ENCODE measurements around the gene BTBD6.
A peak's percentile ranks its signal among the peaks of the same experiment; 100 is the strongest.

Gene BTBD6

DNA sequence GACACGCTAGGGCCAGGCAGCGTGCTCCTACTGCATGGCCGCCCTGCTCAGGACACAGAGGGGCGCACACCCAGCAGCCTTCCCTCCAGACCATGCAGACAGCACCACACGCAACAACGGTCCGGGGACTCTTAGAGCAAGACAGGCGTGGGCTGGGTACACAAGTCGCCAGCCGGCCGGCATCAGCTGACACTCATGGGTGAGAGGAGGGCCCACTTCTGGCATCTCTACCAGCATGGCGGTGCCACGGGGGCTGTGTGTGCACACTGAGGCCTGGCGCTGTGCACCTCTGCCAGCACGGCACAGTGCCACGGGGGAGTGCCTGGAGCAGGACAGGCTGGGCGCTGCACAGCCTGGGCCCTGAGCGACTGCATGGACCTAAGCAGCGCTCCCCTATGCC, 6.7 kb upstream of the BTBD6 start:
- no peak for DNase-seq

- no peak for DNase-seq
Measured at GRCh38 chr14:105244334-105244733, 4.0 kb upstream of the BTBD6 start.

DNA sequence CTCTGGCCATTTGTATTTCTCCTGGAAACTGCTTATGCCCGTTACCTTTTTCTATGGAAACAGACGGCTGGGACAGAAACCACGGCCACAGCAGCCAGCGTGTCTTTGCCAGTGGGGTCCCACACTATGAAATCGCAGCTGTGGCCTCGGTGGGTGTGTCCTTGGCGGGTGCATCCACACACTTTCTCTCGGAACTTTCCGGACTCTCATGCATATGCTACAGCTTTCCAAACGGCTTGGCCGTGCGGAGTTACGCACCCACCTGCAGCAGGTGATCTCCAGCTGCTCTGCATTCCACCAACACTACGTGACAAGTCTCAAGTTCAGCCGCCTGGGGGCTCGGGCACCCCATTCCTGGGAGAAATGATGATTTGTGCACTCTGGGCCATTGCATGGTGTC, 1.3 kb upstream of the BTBD6 start:
- no peak for DNase-seq

GRCh38 chr14:105247715-105248367, 492 bp upstream of the BTBD6 start:
- DNase-seq, result no peak

DNA sequence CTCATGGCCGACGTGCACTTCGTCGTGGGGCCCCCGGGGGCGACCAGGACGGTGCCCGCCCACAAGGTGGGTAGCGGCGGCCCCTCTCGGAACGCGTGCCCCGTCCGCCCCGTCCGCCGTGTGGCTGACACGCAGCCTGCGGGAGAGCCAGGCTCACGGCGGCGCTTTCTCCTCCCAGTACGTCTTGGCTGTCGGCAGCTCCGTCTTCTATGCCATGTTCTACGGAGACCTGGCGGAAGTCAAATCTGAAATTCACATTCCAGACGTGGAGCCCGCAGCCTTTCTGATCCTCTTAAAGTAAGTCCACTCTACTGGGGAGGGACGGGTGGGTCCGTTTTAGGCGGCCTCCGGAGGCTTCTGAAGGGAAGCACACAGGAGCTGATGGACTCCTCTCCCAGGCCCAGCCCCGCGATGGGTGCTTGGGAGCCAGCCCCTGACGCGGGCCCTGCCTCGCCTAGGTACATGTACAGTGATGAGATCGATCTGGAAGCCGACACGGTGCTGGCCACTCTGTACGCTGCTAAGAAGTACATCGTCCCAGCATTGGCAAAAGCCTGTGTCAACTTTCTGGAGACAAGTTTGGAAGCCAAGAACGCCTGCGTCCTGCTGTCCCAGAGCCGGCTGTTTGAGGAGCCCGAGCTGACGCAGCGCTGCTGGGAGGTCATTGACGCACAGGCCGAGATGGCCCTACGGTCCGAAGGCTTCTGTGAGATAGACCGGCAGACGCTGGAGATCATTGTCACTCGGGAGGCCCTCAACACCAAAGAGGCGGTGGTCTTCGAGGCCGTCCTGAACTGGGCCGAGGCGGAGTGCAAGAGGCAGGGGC, 1.1 kb downstream of the BTBD6 start:
- no peak for DNase-seq

GRCh38 chr14:105250008-105250366, 1.7 kb downstream of the BTBD6 start:
- DNase-seq, result no peak

- no peak for DNase-seq
Measured at GRCh38 chr14:105250986-105251385, 2.7 kb downstream of the BTBD6 start.

- DNase-seq, result no peak
Measured at GRCh38 chr14:105251920-105252319, 3.6 kb downstream of the BTBD6 start.

GRCh38 chr14:105252552-105253328, 4.4 kb downstream of the BTBD6 start:
- DNase-seq, result no peak

DNA sequence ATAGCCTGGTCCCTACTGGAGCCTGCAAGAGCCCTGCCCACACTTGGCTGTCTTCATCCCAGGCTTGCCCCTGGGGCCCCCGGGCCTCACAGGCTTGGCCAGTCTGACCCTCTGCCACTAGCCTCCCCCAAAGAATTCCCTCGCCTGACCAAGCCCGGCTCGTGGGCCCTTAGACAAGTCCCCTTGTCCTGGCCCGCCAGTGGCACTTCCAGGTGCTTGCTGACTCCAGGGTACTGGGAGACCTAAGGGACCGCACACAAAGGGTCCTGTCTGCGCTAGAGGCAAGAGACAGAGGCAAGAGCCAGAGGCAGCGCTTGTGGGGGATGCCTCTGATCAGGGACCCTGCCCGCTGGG, 5.0 kb downstream of the BTBD6 start:
- no peak for DNase-seq

DNA sequence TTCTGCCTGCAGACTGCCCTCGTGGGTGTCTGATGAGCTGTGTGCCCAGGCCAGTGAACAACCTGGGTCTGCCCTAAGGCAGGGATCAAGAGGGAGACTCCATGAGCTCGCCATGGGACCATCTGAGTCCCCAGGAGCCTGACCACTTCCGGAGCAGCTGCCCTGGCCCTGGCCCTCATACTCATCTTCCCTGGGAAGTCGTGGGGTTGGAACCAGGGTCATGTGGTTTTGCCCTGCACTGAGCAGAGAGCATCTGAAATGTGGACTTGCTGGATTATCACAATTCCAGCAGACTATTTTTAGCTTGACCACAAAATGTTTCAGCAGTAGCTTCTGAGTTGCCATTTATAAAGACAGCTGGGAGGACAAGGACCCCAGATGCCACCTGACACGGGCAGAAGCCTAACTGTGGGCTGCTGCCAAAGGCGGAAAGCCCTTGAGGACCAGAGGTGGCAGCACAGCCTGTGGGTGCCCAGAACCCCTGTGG, 6.7 kb downstream of the BTBD6 start:
- no peak for DNase-seq

GRCh38 chr14:105256292-105256960, 8.1 kb downstream of the BTBD6 start:
- DNase-seq, result no peak

- DNase-seq, result peak in 1 of 2 donors; percentile 33
Measured at GRCh38 chr14:105257464-105257863, 9.1 kb downstream of the BTBD6 start.

DNA sequence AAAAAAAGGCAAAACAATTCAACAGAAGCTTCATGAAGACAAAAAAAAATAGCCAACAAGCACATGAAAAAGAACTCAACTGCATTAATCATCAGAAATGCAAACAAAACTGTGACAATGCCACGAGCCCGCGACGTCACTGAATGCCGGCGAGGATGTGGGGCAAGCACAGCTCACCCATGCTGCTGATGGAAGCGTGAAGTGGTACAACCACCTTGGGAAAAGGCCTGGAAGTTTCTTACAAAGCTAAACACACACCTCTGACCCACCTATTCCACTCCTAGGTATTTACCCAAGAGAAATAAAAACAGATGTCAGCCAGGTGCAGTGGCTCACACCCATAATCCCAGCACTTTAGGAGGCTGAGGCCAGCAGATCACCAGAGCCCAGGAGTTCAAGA, 10.5 kb downstream of the BTBD6 start:
- no peak for DNase-seq

DNA sequence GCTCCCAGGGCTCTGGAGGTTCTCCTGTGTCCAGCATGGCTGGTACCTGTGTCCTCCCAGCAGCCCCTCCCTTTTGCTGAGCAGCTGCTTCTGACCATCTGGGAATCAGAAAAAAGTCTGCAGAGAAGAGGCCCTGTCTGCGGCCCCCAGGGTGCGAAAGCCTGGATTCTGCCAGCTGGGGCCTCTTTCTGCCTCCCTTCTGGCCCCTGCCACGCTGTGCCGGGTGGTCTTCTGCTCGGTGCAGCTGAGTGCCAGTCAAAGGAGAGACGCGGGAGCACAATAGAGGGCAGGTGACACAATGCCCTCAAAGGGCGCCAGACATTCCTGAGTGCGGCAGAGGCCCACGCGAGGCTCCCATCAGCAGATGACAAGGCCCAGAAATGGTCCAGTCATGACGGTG, 12.6 kb downstream of the BTBD6 start:
- no peak for DNase-seq

GRCh38 chr14:105261781-105262180, 13.4 kb downstream of the BTBD6 start:
- DNase-seq, result no peak

DNA sequence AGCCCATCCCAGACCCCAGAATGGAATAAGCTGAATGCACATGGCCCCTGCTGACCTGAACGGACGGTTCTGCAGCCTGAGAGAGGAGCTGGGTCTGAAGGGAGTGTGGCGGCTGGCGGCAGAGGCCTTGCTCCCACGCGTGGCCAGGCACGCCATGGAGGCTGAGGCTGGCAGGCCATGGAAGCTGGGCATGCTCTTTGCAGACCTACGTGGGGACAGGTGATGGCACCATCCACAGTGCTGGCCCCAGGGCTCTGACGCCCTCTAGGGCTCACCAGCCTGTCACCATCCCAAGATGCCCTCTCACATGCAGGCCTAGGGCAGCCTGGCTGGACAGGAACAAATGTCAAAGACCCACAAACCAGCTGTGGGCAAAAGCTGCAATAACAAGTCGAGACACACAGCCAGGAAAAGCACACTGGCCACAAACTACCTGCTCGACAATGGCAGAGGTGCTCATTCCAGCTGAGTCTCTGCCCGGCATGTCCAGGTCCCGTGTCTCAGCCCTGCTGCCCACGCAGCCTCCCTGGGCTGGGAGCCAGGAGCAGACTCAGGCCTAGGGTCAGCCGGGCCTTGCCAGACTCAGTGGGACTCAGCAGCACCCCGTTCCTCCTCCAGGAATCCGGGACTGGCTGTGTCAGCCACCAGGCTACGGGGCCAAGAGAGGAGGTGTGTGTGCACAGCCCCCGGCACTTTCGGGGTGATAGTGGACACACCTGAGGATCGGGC, 19.7 kb downstream of the BTBD6 start:
- no peak for DNase-seq

DNA sequence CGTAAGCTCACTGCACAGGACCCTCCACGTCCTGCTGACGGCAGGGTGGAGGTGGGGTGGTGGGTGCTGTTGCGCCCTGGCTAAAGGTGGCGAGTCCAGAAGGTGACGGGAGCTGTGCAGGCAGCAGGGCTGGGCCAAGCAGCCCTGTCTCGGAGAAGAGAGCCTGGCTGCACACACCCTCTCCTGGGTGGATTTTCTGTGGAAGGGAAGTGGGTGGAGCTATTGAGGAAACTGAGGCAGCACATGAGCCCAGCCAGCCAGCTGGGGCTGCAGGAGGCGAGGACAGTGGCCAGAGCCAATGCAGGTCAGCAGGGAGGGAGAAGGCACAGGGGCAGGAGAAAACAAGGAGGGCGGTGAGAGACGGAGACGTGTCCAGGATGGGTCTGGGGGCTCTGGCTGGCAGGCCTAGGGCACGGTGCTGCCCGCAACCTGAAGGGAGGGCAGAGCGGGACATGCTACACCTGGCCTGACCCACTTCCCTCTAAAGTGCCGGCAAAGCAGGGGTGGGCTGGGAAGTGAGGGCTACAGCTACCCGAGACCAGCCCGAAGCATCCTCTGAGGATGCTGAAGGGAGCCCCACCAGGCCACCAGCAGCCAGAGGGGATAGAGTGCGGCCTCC, 20.5 kb downstream of the BTBD6 start:
- no peak for DNase-seq

GRCh38 chr14:105269405-105269804, 21.1 kb downstream of the BTBD6 start:
- DNase-seq, result no peak

DNA sequence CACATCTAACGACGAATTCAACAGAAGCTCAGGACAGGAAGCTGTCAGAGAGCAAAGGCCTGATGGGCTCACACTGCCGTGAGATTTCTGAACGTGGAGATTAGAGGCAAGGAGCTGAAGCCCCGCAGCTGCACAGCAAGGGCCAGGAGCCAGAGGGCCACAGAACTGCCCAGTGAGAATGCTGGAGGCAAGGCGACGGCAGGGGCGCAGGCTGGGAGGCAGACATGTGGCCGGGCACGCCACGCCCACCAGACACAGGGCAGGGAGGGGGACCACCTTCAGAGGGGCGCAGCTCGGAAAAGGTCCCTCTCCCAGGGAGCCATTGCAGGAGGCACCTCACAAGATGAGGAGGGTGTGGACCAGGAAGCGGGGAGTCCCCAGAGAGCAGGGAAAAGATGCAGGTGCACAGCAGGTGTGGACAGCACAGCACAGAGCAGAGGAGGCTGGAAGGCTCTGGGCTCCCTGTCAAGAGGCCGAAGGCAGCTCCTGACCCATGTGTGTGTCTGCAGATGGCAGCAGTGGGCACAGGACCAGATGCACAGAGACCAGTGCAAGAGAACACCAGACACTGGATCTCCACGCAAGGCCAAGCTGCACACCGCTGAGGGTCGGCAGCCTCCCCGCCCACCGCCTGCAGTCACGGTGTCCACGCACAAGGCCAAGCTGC, 23.0 kb downstream of the BTBD6 start:
- DNase-seq, result no peak

DNA sequence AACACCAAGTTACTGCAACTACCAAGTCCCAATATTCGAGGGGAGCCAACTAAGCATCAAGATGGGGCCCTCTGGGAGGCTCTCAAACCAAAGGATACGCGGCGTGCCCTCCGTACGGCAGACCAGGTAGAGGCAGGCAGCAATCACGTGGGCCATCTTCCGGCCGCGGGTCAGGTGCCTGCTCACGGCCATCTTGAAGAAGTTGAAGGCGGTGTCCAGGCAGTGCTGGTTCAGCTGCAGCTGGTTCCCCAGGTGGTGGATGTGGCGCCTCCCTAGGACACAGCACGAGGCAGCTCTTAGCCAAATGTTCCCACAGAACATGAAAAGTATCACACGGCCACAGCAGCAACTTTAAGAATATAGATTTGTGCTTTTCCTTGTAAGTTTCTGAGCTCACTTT, 24.3 kb downstream of the BTBD6 start:
- DNase-seq, result no peak

GRCh38 chr14:105273062-105273461, 24.7 kb downstream of the BTBD6 start:
- no peak for DNase-seq
